Body of pancreas (tissue), 4 donors: ENCODE measurements around the gene C1orf122.

ENCODE experiments used
- POLR2A ChIP-seq, 3 donors: fragments of 450-650 bp; IDR thresholded peaks; one replicate each; pipeline ENCODE4 v1.6.1; 2016; ENCODE audit warnings: antibody characterized with exemption in 3 of 3, mild to moderate bottlenecking in 2 of 3
- TF ChIP-seq, protein P1 (sequence below), 7 experiments: fragments of 450-650 bp in 4 of 7; fragments of 200-600 bp in 3 of 7; sonication (generic) in 3 of 7; IDR thresholded peaks; one replicate each; pipeline ENCODE4 v1.5.1; 2016 to 2019; ENCODE audit warnings: antibody characterized with exemption in 7 of 7

DNA sequence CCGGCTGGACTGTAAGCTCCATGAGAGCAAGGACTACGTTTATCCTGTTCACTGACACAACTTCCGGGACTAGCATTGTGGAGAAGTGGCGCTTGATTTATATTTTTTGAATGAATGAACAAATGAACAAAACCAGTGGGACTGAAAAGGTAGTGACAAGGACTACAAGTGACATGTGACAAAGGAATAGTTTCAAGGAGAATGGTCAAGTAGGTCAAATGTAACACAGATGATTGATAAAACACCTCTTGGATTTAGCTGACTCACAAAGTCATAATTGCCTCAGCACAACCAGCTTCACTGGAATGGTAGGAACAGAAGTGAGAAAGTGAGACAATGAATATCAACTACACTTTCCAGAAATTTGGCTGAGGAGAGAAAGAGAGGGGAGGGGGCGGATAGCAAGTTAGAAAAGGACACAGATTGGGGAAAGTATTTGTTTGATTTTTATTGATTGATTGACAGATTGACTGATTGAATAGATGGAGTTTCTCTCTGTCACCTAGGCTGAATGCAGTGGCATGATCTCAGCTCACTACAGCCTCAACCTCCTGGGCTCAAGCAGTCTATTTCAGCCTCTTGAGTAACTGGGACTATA, 37.6 kb downstream of the C1orf122 start:
- TF ChIP-seq, protein P1, sequence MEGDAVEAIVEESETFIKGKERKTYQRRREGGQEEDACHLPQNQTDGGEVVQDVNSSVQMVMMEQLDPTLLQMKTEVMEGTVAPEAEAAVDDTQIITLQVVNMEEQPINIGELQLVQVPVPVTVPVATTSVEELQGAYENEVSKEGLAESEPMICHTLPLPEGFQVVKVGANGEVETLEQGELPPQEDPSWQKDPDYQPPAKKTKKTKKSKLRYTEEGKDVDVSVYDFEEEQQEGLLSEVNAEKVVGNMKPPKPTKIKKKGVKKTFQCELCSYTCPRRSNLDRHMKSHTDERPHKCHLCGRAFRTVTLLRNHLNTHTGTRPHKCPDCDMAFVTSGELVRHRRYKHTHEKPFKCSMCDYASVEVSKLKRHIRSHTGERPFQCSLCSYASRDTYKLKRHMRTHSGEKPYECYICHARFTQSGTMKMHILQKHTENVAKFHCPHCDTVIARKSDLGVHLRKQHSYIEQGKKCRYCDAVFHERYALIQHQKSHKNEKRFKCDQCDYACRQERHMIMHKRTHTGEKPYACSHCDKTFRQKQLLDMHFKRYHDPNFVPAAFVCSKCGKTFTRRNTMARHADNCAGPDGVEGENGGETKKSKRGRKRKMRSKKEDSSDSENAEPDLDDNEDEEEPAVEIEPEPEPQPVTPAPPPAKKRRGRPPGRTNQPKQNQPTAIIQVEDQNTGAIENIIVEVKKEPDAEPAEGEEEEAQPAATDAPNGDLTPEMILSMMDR (IDR thresholded peaks at IDR 0.05) = no peak
- no peak for TF ChIP-seq POLR2A (IDR thresholded peaks at IDR 0.05)
